ENCODE results near the gene SLC16A9.
"Not testable (repeated sequence)": the region's sequence is repeated elsewhere in the genome, so short reads cannot be mapped to it uniquely, and the experiment has no call there.

GRCh38 chr10:59663213-59663612 is 46.4 kb downstream of the SLC16A9 start:
- not testable (repeated sequence) for TF ChIP-seq CTCF (conservative IDR thresholded peaks at IDR 0.05); ZFX (IDR thresholded peaks at IDR 0.05)

All from C4-2B (cell line).